BJ (cell line): ENCODE data around the gene PI4KB. TPM values are rescaled to one million over a fixed set of nuclear protein-coding genes. Genes with fewer than 3 reads are reported as not detected.

Experiments
- CTCF ChIA-PET: fragments of 350-600 bp; formaldehyde crosslinking; extraction: SDS; loops from one replicate; lab custom pipeline; 2021; ENCODE audit warnings: antibody characterized with exemption, inconsistent platforms; lab: Yijun Ruan, JAX
- POLR2A ChIA-PET: fragments of 300-600 bp; sonication (Branson Sonifier 250); formaldehyde crosslinking; extraction: SDS; loops from one replicate; lab custom pipeline; 2021; ENCODE audit warnings: antibody characterized with exemption; lab: Charles Lee
- DNase-seq: peaks from one replicate; pipeline ENCODE4 v3.0.0-alpha.2; 2011; ENCODE audit warnings: low read depth
- H3K27me3 ChIP-seq: 2 replicates; pipeline ENCODE4 v1.6.0; 2011; ENCODE audit warnings: low read length; ENCODE audit not compliant: control insufficient read depth, insufficient read depth
- H3K36me3 ChIP-seq: 2 replicates; pipeline ENCODE4 v1.5.1; 2011; ENCODE audit warnings: low read length; ENCODE audit not compliant: control insufficient read depth, insufficient read depth
- H3K4me3 ChIP-seq: 2 replicates; pipeline ENCODE4 v1.5.1; 2011; ENCODE audit warnings: low read depth, mild to moderate bottlenecking, control low read depth, low read length
- CTCF ChIP-seq: IDR thresholded peaks from 2 replicates; pipeline ENCODE4 v1.5.1; 2011; ENCODE audit warnings: low read depth, mild to moderate bottlenecking, control low read depth, inconsistent platforms, low read length, moderate library complexity; ENCODE audit not compliant: insufficient read depth
- polyA plus RNA-seq: library from polyadenylated mRNA; depleted of rRNA; stranded (reverse); fragments of >200 nt; gene quantifications from 2 replicates; pipeline ENCODE4 v1.2.3, GENCODE V29; 2011

PI4KB gene
- polyA plus RNA-seq, 1 experiment, result 98.2 TPM

- ChIA-PET CTCF (interaction anchor here (0.7 to 17.3 kb wide), 5 partner anchors 8 to 47 kb away, joined by 3 to 267 read pairs (median 5); no protein-coding TSS in a partner anchor), POLR2A (no interaction called here)
- TF ChIP-seq CTCF, result no peak
- peaks cover 53% of the 10 kb centered on the region for H3K36me3 ChIP-seq
- H3K4me3 ChIP-seq, result no peak overlapping the region
- DNase-seq, result no peak
- no peaks in the 10 kb centered on the region for H3K27me3 ChIP-seq
Measured at GRCh38 chr1:151293093-151293492, 34.1 kb downstream of the PI4KB start.

GRCh38 chr1:151292207-151293030, 34.8 kb downstream of the PI4KB start:
- CTCF ChIA-PET, result interaction anchor here (0.7 to 17.3 kb wide), 6 partner anchors 8 to 48 kb away, joined by 3 to 267 read pairs (median 4); no protein-coding TSS in a partner anchor
- Histone ChIP-seq H3K36me3 (peaks cover 58% of the 10 kb centered on the region), H3K27me3 (no peaks in the 10 kb centered on the region), H3K4me3 (no peak overlapping the region)
- DNase-seq, result no peak
- POLR2A ChIA-PET, result no interaction called here
- TF ChIP-seq CTCF, result no peak

GRCh38 chr1:151290709-151291303, 36.4 kb downstream of the PI4KB start:
- ChIA-PET CTCF (interaction anchor here (0.9 kb wide), 1 partner anchor 39 kb away, joined by 3 read pairs; no protein-coding TSS in a partner anchor), POLR2A (no interaction called here)
- TF ChIP-seq CTCF, result no peak
- DNase-seq, result no peak
- Histone ChIP-seq H3K4me3 (no peak overlapping the region), H3K27me3 (no peaks in the 10 kb centered on the region), H3K36me3 (peaks cover 66% of the 10 kb centered on the region)

- no peak for DNase-seq
- CTCF ChIA-PET, result interaction anchor here (0.9 kb wide), 1 partner anchor 40 kb away, joined by 3 read pairs; no protein-coding TSS in a partner anchor
- POLR2A ChIA-PET, result no interaction called here
- H3K4me3 ChIP-seq, result no peak overlapping the region
- TF ChIP-seq CTCF, result no peak
- no peaks in the 10 kb centered on the region for H3K27me3 ChIP-seq
- H3K36me3 ChIP-seq, result peaks cover 64% of the 10 kb centered on the region
Measured at GRCh38 chr1:151289991-151290708, 37.1 kb downstream of the PI4KB start.
